ENCODE data around the gene EIPR1. TPM values are rescaled to one million over a fixed set of nuclear protein-coding genes. Genes with fewer than 3 reads are reported as not detected.

The EIPR1 gene
- total and polyA plus RNA-seq, 2 experiments from 2014 or later, result 17.4 to 46.3 TPM

- no peak overlapping the region for H3K4me2 ChIP-seq
- H2AFZ ChIP-seq, result no peak overlapping the region
- H3K9me2 ChIP-seq (ENCODE audit: insufficient read depth), result no peaks in the 10 kb centered on the region
- H3K4me3 ChIP-seq, result no peak overlapping the region
- H3K4me1 Mint-ChIP-seq, result peaks cover 7% of the 10 kb centered on the region; the same call in 2 of the 3 replicates
- H4K20me1 ChIP-seq (replicated peaks; ENCODE audit: insufficient read depth), result peaks cover 6% of the 10 kb centered on the region; the same call in 1 of the 2 replicates
- H3K4me3 Mint-ChIP-seq, result no peak overlapping the region
- no peaks in the 10 kb centered on the region for H3F3A ChIP-seq (replicated peaks; ENCODE audit: low read depth)
- no peaks in the 10 kb centered on the region for H3K27me3 ChIP-seq (ENCODE audit: insufficient read depth)
- no peak overlapping the region for H3K27ac ChIP-seq (ENCODE audit: low read depth)
- H3K79me2 ChIP-seq (replicated peaks; ENCODE audit: insufficient read depth), result no peaks in the 10 kb centered on the region
- no peak overlapping the region for H3K27ac Mint-ChIP-seq
- DNase-seq (ENCODE audit: low spot score), result no peak
- H3K36me3 ChIP-seq (ENCODE audit: insufficient read depth), result no peaks in the 10 kb centered on the region
- no peaks in the 10 kb centered on the region for H3K9me3 Mint-ChIP-seq
- H3K4me1 ChIP-seq (ENCODE audit: insufficient read depth), result no peaks in the 10 kb centered on the region
- peaks cover 7% of the 10 kb centered on the region for H3K27me3 Mint-ChIP-seq (ENCODE audit: insufficient read depth, low read depth, poor library complexity)
- no peak for TF ChIP-seq NANOG (IDR thresholded peaks at IDR 0.05; ENCODE audit: borderline replicate concordance)
- TF ChIP-seq ETS1 (IDR thresholded peaks at IDR 0.05), result no peak
- TF ChIP-seq ZNF114 (CRISPR knock-in tag; IDR thresholded peaks at IDR 0.05), result no peak
- TF ChIP-seq CREB1 (CRISPR knock-in tag; IDR thresholded peaks at IDR 0.05; ENCODE audit: low read depth), result no peak
- TF ChIP-seq REST (IDR thresholded peaks at IDR 0.05; ENCODE audit: unreplicated experiment), result no peak
- no peak for TF ChIP-seq ZNF462 (CRISPR knock-in tag; IDR thresholded peaks at IDR 0.05)
- TF ChIP-seq POLR2AphosphoS5 (IDR thresholded peaks at IDR 0.05; ENCODE audit: low read depth), result no peak
- no peak for TF ChIP-seq STAT1 (IDR thresholded peaks at IDR 0.05; ENCODE audit: unreplicated experiment)
- TF ChIP-seq EZH2phosphoT487 (IDR thresholded peaks at IDR 0.05; ENCODE audit: unreplicated experiment), result no peak
- TF ChIP-seq ZNF331 (CRISPR knock-in tag; IDR thresholded peaks at IDR 0.05; ENCODE audit: low read depth), result no peak
- no peak for TF ChIP-seq CTCF (conservative IDR thresholded peaks at IDR 0.05; ENCODE audit: low read depth in 2 of 2)
- TF ChIP-seq EZH2 (IDR thresholded peaks at IDR 0.05; ENCODE audit: low read depth, unreplicated experiment), result no peak
- TF ChIP-seq JUNB (IDR thresholded peaks at IDR 0.05; ENCODE audit: unreplicated experiment), result no peak
- ATAC-seq, result no peak
- H3K36me3 Mint-ChIP-seq (ENCODE audit: low read depth), result peaks cover 33% of the 10 kb centered on the region
Observed at GRCh38 chr2:3418766-3419404, 41.3 kb upstream of the EIPR1 start.
